RWPE1 (cell line): ENCODE results near the gene SLC35E1.
A peak's percentile ranks its signal among the peaks of the same experiment; 100 is the strongest.

Experiments used
- CTCF ChIA-PET: fragments of 350-600 bp; sonication (Branson Sonifier 250); formaldehyde crosslinking; extraction: SDS; loops from one replicate; lab custom pipeline; 2021; lab: Yijun Ruan, JAX
- POLR2A ChIA-PET: fragments of 400-600 bp; formaldehyde crosslinking; extraction: SDS; loops from one replicate; lab custom pipeline; 2020; ENCODE audit warnings: antibody characterized with exemption; ENCODE audit not compliant: low non-redundant PET; lab: Yijun Ruan, JAX
- DNase-seq: peaks from one replicate; pipeline ENCODE4 v3.0.0; 2012; ENCODE audit warnings: low spot score
- H3K27ac ChIP-seq: fragments of 450-650 bp; 2 replicates; pipeline ENCODE4 v1.5.1; 2017
- CTCF ChIP-seq: fragments of 450-650 bp; conservative IDR thresholded peaks from 2 replicates; pipeline ENCODE4 v1.5.1; 2017; ENCODE audit warnings: low read depth, mild to moderate bottlenecking

SLC35E1 gene

GRCh38 chr19:16585094-16585801 is 13.0 kb upstream of the SLC35E1 start:
- ChIA-PET CTCF (no interaction called here), POLR2A (no interaction called here)
- no peak for DNase-seq
- no peak for TF ChIP-seq CTCF
- H3K27ac ChIP-seq = peak overlapping the region; percentile 78

GRCh38 chr19:16584248-16585093 is 12.3 kb upstream of the SLC35E1 start:
- POLR2A ChIA-PET = no interaction called here
- peak overlapping the region; percentile 78 for H3K27ac ChIP-seq
- no peak for TF ChIP-seq CTCF
- CTCF ChIA-PET = interaction anchor here (0.6 kb wide), 1 partner anchor 238 kb away, joined by 7 read pairs; no protein-coding TSS in a partner anchor
- peak; percentile 92 for DNase-seq

DNA sequence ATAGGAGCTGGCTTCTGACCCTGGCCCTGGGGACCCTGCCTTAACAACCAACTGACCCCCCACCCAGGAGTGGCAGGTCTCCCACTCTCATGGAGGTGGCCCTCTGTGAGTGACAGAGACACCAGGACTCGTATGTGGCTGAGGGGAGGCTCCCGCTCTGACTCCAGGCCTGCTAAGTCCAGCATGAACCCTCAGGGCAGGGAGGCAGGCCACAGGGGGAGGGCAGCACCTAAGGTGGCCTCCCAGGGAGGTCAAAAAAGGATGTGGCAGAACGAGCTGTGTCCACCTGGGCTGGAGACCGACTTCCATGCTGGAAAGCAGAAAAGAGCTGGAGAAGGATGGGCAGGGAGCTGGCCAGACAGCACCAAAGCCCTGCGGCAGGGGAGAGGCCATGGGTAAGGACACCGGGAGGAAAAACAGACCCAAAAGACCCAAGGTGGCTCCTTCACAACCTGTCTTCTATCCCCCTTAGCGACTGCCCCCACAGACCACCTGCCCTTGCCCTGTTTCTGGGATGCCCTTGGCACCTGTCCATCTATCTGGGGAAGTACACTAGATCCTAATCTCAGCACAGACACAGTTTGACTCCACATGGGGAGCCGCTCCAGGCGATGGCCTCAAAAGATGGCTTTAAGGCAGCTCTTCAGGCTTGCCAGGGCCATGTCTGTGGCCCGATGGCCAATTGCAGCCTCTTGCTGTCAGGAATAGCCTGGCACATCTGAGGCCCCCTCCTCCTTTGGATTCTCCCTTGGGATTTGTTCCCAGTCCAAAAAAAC is 10.5 kb upstream of the SLC35E1 start:
- ChIA-PET POLR2A (no interaction called here), CTCF (no interaction called here)
- DNase-seq = no peak
- peak overlapping the region; percentile 78 for H3K27ac ChIP-seq
- TF ChIP-seq CTCF = no peak

DNA sequence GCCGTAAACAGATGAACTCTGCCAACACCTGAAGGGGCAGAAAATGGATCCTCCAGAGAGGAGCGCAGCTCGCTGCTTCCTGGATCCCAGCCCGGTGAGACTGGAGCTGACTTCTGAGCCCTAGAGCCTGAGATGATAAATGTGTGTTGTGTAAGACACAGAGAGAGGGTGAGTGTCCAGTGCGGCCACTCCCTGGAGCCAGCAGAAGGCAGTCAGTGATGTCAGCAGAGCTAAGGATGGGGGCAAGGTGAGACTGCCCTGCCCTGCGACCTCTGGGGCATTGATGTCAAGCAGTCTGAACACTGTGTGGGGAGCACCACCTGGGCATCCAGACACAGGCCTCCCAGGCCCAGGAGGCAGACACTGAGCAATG is 9.7 kb upstream of the SLC35E1 start:
- TF ChIP-seq CTCF = no peak
- ChIA-PET POLR2A (interaction anchor here (0.7 kb wide), 1 partner anchor 37 kb away, joined by 3 read pairs; no protein-coding TSS in a partner anchor), CTCF (no interaction called here)
- no peak for DNase-seq
- peak overlapping the region; percentile 78 for H3K27ac ChIP-seq

DNA sequence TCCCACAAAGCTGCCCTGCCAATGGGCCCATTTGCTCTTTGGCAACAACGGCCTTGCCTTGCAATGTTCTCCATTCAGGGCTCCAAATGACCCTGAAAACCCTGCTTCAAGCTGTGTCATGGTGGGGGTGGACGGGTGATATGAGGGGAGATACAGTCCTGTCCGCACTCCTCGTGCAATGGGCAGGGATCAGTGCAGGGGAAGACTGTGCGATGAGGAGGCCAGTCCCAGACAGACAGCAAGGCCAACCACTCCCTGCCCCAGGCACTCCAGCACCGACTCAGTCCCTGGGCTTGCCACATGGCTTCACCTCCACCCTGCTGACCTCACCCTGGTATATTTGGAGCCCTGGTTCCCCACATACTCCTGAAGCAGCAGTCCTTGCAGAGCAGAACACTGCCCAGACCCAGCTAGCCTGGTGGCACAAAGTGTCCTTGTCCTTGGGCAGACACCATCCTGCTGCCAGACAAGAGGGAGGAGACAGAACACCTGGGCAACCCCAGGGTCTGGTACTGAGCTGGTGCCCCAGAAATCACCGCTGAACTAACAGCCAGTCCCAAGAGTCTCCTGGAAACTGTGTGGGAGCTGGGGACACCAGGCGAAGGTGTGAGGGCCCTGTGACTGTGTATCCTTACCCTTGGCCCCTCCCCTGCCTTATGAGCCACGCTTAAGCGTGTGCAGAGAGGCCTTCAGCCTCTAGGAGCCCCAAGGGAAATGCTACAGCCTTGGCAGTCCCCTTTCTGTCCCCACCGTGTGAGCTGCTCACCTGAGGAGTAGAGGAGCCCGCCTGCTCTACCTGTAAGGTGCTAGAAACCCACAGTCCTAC is 9.1 kb upstream of the SLC35E1 start:
- H3K27ac ChIP-seq = peak overlapping the region; percentile 78
- DNase-seq = no peak
- no peak for TF ChIP-seq CTCF
- ChIA-PET CTCF (no interaction called here), POLR2A (interaction anchor here (0.5 to 0.7 kb wide), 2 partner anchors 38 to 658 kb away, joined by 3 read pairs; no protein-coding TSS in a partner anchor)
